ENCODE measurements around the gene CDHR3.

GRCh38 chr7:106032295-106032694 is 69.2 kb downstream of the CDHR3 start:
- TF ChIP-seq, protein P1, sequence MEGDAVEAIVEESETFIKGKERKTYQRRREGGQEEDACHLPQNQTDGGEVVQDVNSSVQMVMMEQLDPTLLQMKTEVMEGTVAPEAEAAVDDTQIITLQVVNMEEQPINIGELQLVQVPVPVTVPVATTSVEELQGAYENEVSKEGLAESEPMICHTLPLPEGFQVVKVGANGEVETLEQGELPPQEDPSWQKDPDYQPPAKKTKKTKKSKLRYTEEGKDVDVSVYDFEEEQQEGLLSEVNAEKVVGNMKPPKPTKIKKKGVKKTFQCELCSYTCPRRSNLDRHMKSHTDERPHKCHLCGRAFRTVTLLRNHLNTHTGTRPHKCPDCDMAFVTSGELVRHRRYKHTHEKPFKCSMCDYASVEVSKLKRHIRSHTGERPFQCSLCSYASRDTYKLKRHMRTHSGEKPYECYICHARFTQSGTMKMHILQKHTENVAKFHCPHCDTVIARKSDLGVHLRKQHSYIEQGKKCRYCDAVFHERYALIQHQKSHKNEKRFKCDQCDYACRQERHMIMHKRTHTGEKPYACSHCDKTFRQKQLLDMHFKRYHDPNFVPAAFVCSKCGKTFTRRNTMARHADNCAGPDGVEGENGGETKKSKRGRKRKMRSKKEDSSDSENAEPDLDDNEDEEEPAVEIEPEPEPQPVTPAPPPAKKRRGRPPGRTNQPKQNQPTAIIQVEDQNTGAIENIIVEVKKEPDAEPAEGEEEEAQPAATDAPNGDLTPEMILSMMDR (IDR thresholded peaks at IDR 0.05), result no peak
- no peak for TF ChIP-seq POLR2A (IDR thresholded peaks at IDR 0.05)
